B cell (primary cell): ENCODE measurements around the gene INPP5J. TPM values are rescaled to one million over a fixed set of nuclear protein-coding genes. Genes with fewer than 3 reads are reported as not detected.
"Not testable (repeated sequence)": the region's sequence is repeated elsewhere in the genome, so short reads cannot be mapped to it uniquely, and the experiment has no call there.

Experiments
- ATAC-seq: fragments of 200-7000 bp; cut with Tn5 transposase; one replicate; pipeline ENCODE4 v1.10.0; 2021; ENCODE audit warnings: low read depth, mild to moderate bottlenecking, moderate number of reproducible peaks, moderate library complexity
- CTCF ChIA-PET: fragments of 350-600 bp; sonication (Branson Sonifier 250); formaldehyde crosslinking; loops from one replicate; lab custom pipeline; 2021; ENCODE audit warnings: antibody characterized with exemption, inconsistent platforms; lab: Charles Lee
- POLR2A ChIA-PET: fragments of 350-600 bp; sonication (Branson Sonifier 250); formaldehyde crosslinking; loops from one replicate; lab custom pipeline; 2021; ENCODE audit warnings: antibody characterized with exemption; lab: Charles Lee
- DNase-seq: peaks from one replicate; pipeline ENCODE4 v3.0.0; 2013
- H2AFZ ChIP-seq: 2 replicates; pipeline ENCODE4 v1.6.1; 2012; ENCODE audit warnings: mild to moderate bottlenecking, low read depth, low read length; ENCODE audit not compliant: insufficient read depth, poor library complexity, severe bottlenecking
- H3K27ac ChIP-seq, 2 donors: 1 replicate in 1 of 2; 2 replicates in 1 of 2; pipeline ENCODE4 v1.5.1; 2012 to 2013; ENCODE audit warnings: low read length in 2 of 2, mild to moderate bottlenecking in 2 of 2, moderate library complexity in 1 of 2
- H3K27me3 ChIP-seq, 4 experiments: fragments of 200-600 bp in 1 of 4; sonication (generic) in 1 of 4; replicated peaks in 1 of 4; 1 replicate in 2 of 4; 2 replicates in 2 of 4; pipeline versions ENCODE4 v1.6.1 to v1.7.0; 2013 to 2016; ENCODE audit warnings: low read length in 3 of 4, mild to moderate bottlenecking in 2 of 4, mixed read lengths in 1 of 4, moderate library complexity in 1 of 4; ENCODE audit not compliant: insufficient read depth in 4 of 4, control insufficient read depth in 3 of 4; ENCODE audit errors: control extremely low read depth in 1 of 4
- H3K36me3 ChIP-seq, 2 experiments: replicated peaks in 1 of 2; 1 replicate in 1 of 2; 2 replicates in 1 of 2; pipeline versions ENCODE4 v1.6.1 to v1.7.1; 2013; ENCODE audit warnings: low read length in 1 of 2; ENCODE audit not compliant: insufficient read depth in 2 of 2, control insufficient read depth in 1 of 2; ENCODE audit errors: control extremely low read depth in 1 of 2, extremely low read depth in 1 of 2
- H3K4me1 ChIP-seq, 2 donors: fragments of 200-600 bp in 1 of 2; sonication (generic) in 1 of 2; 1 replicate in 1 of 2; 2 replicates in 1 of 2; pipeline versions ENCODE4 v1.5.1 to v1.6.1; 2013 to 2017; ENCODE audit warnings: low read length in 2 of 2; ENCODE audit not compliant: control insufficient read depth in 2 of 2, insufficient read depth in 2 of 2
- H3K4me2 ChIP-seq: replicated peaks from 2 replicates; pipeline ENCODE3; 2012; ENCODE audit warnings: mild to moderate bottlenecking, low read depth, low read length; ENCODE audit not compliant: poor library complexity, severe bottlenecking
- H3K4me3 ChIP-seq, 5 experiments: fragments of 200-600 bp in 1 of 5; sonication (generic) in 1 of 5; 1 replicate in 3 of 5; 2 replicates in 2 of 5; pipeline versions ENCODE4 v1.5.1 to v1.7.0; 2011 to 2016; ENCODE audit warnings: low read length in 4 of 5, mild to moderate bottlenecking in 4 of 5, low read depth in 2 of 5, control low read depth in 1 of 5, moderate library complexity in 1 of 5; ENCODE audit not compliant: insufficient read depth in 1 of 5; ENCODE audit errors: control extremely low read depth in 1 of 5, extremely low read depth in 1 of 5
- H3K79me2 ChIP-seq: fragments of 200-600 bp; sonication (generic); one replicate; pipeline ENCODE4 v1.6.0; 2016; ENCODE audit warnings: low read length; ENCODE audit not compliant: control insufficient read depth, insufficient read depth
- H3K9ac ChIP-seq: fragments of 200-600 bp; sonication (generic); 2 replicates; pipeline ENCODE4 v1.6.1; 2017; ENCODE audit warnings: mild to moderate bottlenecking, low read length, moderate library complexity
- H3K9me3 ChIP-seq, 3 donors: one replicate each; pipeline versions ENCODE4 v1.6.1 to v1.7.1; 2013; ENCODE audit warnings: low read length in 2 of 3; ENCODE audit not compliant: control insufficient read depth in 2 of 3, insufficient read depth in 1 of 3; ENCODE audit errors: control extremely low read depth in 1 of 3
- H4K20me1 ChIP-seq: 2 replicates; pipeline ENCODE4 v1.6.0; 2012; ENCODE audit warnings: mild to moderate bottlenecking, low read length; ENCODE audit not compliant: insufficient read depth, control insufficient read depth, poor library complexity, severe bottlenecking
- H3K27ac Mint-ChIP-seq: one replicate; pipeline ENCODE4 v1.8.0; 2021; ENCODE audit warnings: mixed read lengths
- H3K27me3 Mint-ChIP-seq: one replicate; pipeline ENCODE4 v1.8.0; 2021; ENCODE audit warnings: mixed read lengths
- H3K4me1 Mint-ChIP-seq: one replicate; pipeline ENCODE4 v1.8.0; 2021; ENCODE audit warnings: mixed read lengths
- H3K4me3 Mint-ChIP-seq: one replicate; pipeline ENCODE4 v1.8.0; 2021; ENCODE audit warnings: mixed read lengths
- H3K9me3 Mint-ChIP-seq: one replicate; pipeline ENCODE4 v1.8.0; 2022; ENCODE audit warnings: mixed read lengths; ENCODE audit not compliant: insufficient read depth
- CTCF ChIP-seq: fragments of 200-600 bp; IDR thresholded peaks from one replicate; pipeline ENCODE4 v1.8.0; 2022; ENCODE audit warnings: antibody characterized with exemption, mild to moderate bottlenecking
- EZH2 ChIP-seq: IDR thresholded peaks from 2 replicates; pipeline ENCODE4 v1.6.1; 2012; ENCODE audit warnings: borderline replicate concordance, low read depth, mild to moderate bottlenecking, moderate library complexity, low read length; ENCODE audit not compliant: insufficient read depth, poor library complexity, severe bottlenecking
- whole genome bisulfite sequencing: methylation state at CpG from one replicate; pipeline ENCODE4 v1.1.5; 2013; ENCODE audit warnings: missing lambda C conversion rate; ENCODE audit not compliant: insufficient coverage; 5-methylcytosine and 5-hydroxymethylcytosine counted together
- intact Hi-C: fragments of 100-400 bp; cut with micrococcal nuclease; formaldehyde crosslinking; loops from one replicate; pipeline ENCODE4 v1.10.0; 2022
- polyA plus RNA-seq: library from polyadenylated mRNA; depleted of rRNA; stranded (reverse); fragments of >200 nt; gene quantifications from 2 replicates; pipeline ENCODE4 v1.2.3, GENCODE V29; 2012
- total RNA-seq, 2 donors: library from RNA; stranded (reverse); fragments of 120-200 nt in 1 of 2; gene quantifications; 1 replicate in 1 of 2; 2 replicates in 1 of 2; pipeline versions ENCODE4 v1.2.3 to v1.2.4, GENCODE V29; 2013 to 2022

Gene INPP5J
- total and polyA plus RNA-seq, 2 donors (not counting 1 experiment from before 2014, with no cell fraction given): 0.07 to 0.52 TPM

GRCh38 chr22:31078389-31078788 lies 44.4 kb upstream of the INPP5J start:
- intact Hi-C loops, POLR2A ChIA-PET: not testable (repeated sequence)

GRCh38 chr22:31079095-31079642 lies 43.6 kb upstream of the INPP5J start:
- Mint-ChIP-seq H3K4me3 (no peak overlapping the region), H3K9me3 (no peaks in the 10 kb centered on the region), H3K27ac (no peak overlapping the region), H3K4me1 (peaks cover 29% of the 10 kb centered on the region), H3K27me3 (no peaks in the 10 kb centered on the region)
- Histone ChIP-seq H3K27ac (no peak overlapping the region), H2AFZ (no peak overlapping the region), H4K20me1 (no peaks in the 10 kb centered on the region), H3K9me3 (no peaks in the 10 kb centered on the region), H3K36me3 (no peaks in the 10 kb centered on the region), H3K9ac (no peak overlapping the region), H3K4me2 (no peak overlapping the region), H3K4me3 (no peak overlapping the region), H3K79me2 (peaks cover under 1% of the 10 kb centered on the region), H3K27me3 (no peaks in the 10 kb centered on the region), H3K4me1 (peaks cover 15 to 35% of the 10 kb centered on the region in 2 donors)
- no peak for TF ChIP-seq CTCF
- no peak for TF ChIP-seq EZH2
- CTCF ChIA-PET: no interaction called here
- DNase-seq: no peak
- no peak for ATAC-seq
- POLR2A ChIA-PET: interaction anchor here (0.6 kb wide), 1 partner anchor 209 kb away, joined by 3 read pairs; no protein-coding TSS in a partner anchor
- WGBS: 83% methylated on average over 10 of the region's 12 CpGs
- intact Hi-C loops: no loop called here

More at GRCh38 chr22:31078389-31078788, 44.4 kb upstream of the INPP5J start:
- H3K27ac ChIP-seq, H3K36me3 ChIP-seq, H2AFZ ChIP-seq, DNase-seq, CTCF ChIA-PET, H4K20me1 ChIP-seq, H3K9me3 Mint-ChIP-seq, H3K4me3 ChIP-seq, H3K4me3 Mint-ChIP-seq, H3K9ac ChIP-seq, H3K4me2 ChIP-seq, H3K27ac Mint-ChIP-seq, ATAC-seq, H3K27me3 ChIP-seq, H3K9me3 ChIP-seq, H3K27me3 Mint-ChIP-seq, H3K79me2 ChIP-seq: not testable (repeated sequence)
- peaks cover 21% of the 10 kb centered on the region for H3K4me1 Mint-ChIP-seq
- WGBS: 100% methylated on average over 1 of the region's 2 CpGs
- peaks cover 7 to 27% of the 10 kb centered on the region in 2 donors for H3K4me1 ChIP-seq
